Karpas-422 (cell line): ENCODE data around the gene FAM89B. TPM values are rescaled to one million over a fixed set of nuclear protein-coding genes. Genes with fewer than 3 reads are reported as not detected.

ENCODE experiments used
- DNase-seq: peaks from one replicate; pipeline ENCODE4 v3.0.0-alpha.2; 2015
- H2AFZ ChIP-seq: fragments of 200-600 bp; sonication (generic); 2 replicates; pipeline ENCODE4 v1.6.1; 2014; ENCODE audit warnings: antibody characterized with exemption, low read length, mixed read lengths
- H3K27ac ChIP-seq: fragments of 200-600 bp; sonication (generic); 2 replicates; pipeline ENCODE4 v1.5.1; 2014; ENCODE audit warnings: mild to moderate bottlenecking, low read length, moderate library complexity
- H3K27me3 ChIP-seq: fragments of 200-600 bp; sonication (generic); 2 replicates; pipeline ENCODE4 v1.6.1; 2014; ENCODE audit warnings: low read length, mixed read lengths
- H3K36me3 ChIP-seq: fragments of 200-600 bp; sonication (generic); 2 replicates; pipeline ENCODE4 v1.6.1; 2014; ENCODE audit warnings: low read length, mixed read lengths; ENCODE audit not compliant: insufficient read depth
- H3K4me1 ChIP-seq: fragments of 200-600 bp; sonication (generic); 2 replicates; pipeline ENCODE4 v1.6.1; 2014; ENCODE audit warnings: mild to moderate bottlenecking, low read length, mixed read lengths
- H3K4me2 ChIP-seq: fragments of 200-600 bp; sonication (generic); 2 replicates; pipeline ENCODE4 v1.6.1; 2014; ENCODE audit warnings: low read length, low read depth, mild to moderate bottlenecking; ENCODE audit not compliant: poor library complexity, severe bottlenecking
- H3K4me3 ChIP-seq: fragments of 200-600 bp; sonication (generic); 2 replicates; pipeline ENCODE4 v1.5.1; 2014; ENCODE audit warnings: mild to moderate bottlenecking, antibody characterized with exemption, low read length, mixed read lengths
- H3K79me2 ChIP-seq: fragments of 200-600 bp; sonication (generic); 2 replicates; pipeline ENCODE4 v1.6.1; 2014; ENCODE audit warnings: mild to moderate bottlenecking, low read length, mixed read lengths
- H3K9ac ChIP-seq: fragments of 200-600 bp; sonication (generic); 2 replicates; pipeline ENCODE4 v1.6.0; 2014; ENCODE audit warnings: low read length
- H3K9me2 ChIP-seq: fragments of 200-600 bp; sonication (generic), shearing (Covaris generic); replicated peaks from 2 replicates; pipeline ENCODE4 v1.6.0; 2014; ENCODE audit warnings: mild to moderate bottlenecking, low read length, moderate library complexity; ENCODE audit not compliant: insufficient read depth
- H3K9me3 ChIP-seq: fragments of 300-700, 200-600 bp; sonication (generic); 2 replicates; pipeline ENCODE4 v1.6.1; 2014; ENCODE audit warnings: low read length, mixed read lengths
- H4K20me1 ChIP-seq: fragments of 200-600 bp; sonication (generic); 2 replicates; pipeline ENCODE4 v1.6.1; 2014; ENCODE audit warnings: mild to moderate bottlenecking, antibody characterized with exemption, low read length, low read depth; ENCODE audit not compliant: insufficient read depth
- total RNA-seq: library from RNA; depleted of rRNA; stranded (reverse); fragments of >200 nt; shearing (Covaris generic); gene quantifications from 2 replicates; pipeline ENCODE4 v1.2.3, GENCODE V29; 2014; ENCODE audit warnings: low replicate concordance

FAM89B gene
- total RNA-seq, 1 experiment from 2014 or later, result 14.2 TPM

DNA sequence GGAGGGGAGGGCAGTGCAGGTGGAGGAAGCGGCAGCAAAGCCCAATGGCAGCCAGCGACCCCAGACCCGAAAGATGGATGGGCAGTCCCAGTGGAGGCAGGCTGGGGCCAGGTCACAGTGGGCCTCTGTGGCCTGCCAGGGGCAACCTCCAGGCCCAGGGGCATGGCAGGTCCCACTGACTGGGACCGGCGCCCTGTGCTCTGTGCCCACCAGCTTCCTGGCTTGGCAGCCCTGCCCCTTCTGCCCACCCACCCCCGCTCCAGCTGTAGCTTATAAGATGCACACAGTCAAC is 27.6 kb downstream of the FAM89B start:
- no peaks in the 10 kb centered on the region for H3K9me2 ChIP-seq
- no peak overlapping the region for H3K4me3 ChIP-seq
- H3K36me3 ChIP-seq, result no peaks in the 10 kb centered on the region
- no peak for DNase-seq
- no peak overlapping the region for H2AFZ ChIP-seq
- no peaks in the 10 kb centered on the region for H3K79me2 ChIP-seq
- no peaks in the 10 kb centered on the region for H3K9me3 ChIP-seq
- H3K27ac ChIP-seq, result no peak overlapping the region
- no peaks in the 10 kb centered on the region for H3K27me3 ChIP-seq
- peaks cover 12% of the 10 kb centered on the region for H3K4me1 ChIP-seq
- no peak overlapping the region for H3K9ac ChIP-seq
- no peak overlapping the region for H3K4me2 ChIP-seq
- H4K20me1 ChIP-seq, result no peaks in the 10 kb centered on the region

DNA sequence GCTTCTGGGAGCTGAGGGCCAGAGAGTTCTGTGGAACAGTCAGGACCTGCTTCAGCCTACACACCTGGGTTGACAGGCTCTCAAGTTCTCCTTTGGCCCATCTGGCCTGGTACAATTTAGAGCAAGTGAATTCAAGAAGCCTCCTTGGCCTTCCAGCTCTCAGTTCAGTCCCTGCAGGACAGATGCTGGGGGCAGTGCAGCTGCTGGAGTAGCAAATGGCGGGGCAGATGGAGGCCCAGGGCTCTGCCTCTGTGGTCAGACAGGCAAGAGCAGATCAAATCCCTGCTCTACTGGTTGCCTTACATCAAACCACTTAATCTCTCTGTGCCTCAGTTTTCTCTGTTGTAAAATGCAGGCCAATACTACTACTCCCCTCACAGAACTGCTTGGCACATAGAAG is 31.9 kb downstream of the FAM89B start:
- Histone ChIP-seq H4K20me1 (no peaks in the 10 kb centered on the region), H3K4me3 (no peak overlapping the region), H3K79me2 (no peaks in the 10 kb centered on the region), H3K27me3 (no peaks in the 10 kb centered on the region), H3K4me1 (no peaks in the 10 kb centered on the region), H3K9me3 (no peaks in the 10 kb centered on the region), H3K27ac (no peak overlapping the region), H2AFZ (no peak overlapping the region), H3K4me2 (no peak overlapping the region), H3K9me2 (no peaks in the 10 kb centered on the region), H3K9ac (no peak overlapping the region), H3K36me3 (peaks cover 15% of the 10 kb centered on the region)
- no peak for DNase-seq

DNA sequence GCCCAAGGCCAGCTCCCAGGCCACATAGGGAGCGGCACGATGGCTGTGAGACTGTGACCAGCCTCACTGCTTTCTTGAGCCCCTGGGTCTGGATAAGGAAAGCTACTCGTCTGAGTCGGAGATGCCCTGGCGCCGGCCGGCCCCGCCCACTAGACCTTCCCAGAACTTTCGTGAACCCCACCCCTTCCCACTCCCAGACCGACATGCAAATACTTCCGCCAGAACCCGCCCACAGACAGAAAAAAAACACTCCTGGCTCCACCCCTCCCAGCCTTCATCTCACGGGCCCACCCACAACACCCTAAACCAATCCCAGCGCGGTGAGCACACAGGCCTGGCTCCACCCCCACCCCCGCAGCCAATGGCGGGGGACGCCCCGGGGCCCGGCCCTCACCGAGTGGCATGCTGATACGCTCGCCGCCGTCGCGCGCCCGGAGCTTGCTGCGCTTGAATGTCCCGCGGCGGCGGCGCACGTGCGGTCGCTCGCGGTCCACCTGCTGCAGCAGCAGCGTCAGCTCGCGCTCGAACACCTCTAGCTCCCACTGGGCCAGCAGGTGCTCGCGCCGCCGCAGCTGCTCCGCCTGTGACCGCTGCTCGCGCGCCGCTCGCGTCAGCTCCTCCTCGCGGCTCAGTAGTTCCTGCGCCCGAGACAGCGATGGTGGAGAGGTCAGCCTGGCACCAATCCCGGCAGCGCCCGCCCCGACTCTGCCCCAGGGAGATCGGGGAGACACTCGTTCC is 34.7 kb downstream of the FAM89B start:
- Histone ChIP-seq H3K27me3 (no peaks in the 10 kb centered on the region), H3K27ac (no peak overlapping the region), H3K9ac (no peak overlapping the region), H3K4me1 (peaks cover 10% of the 10 kb centered on the region), H3K79me2 (peaks cover 8% of the 10 kb centered on the region), H3K9me3 (no peaks in the 10 kb centered on the region), H3K4me2 (no peak overlapping the region), H3K9me2 (no peaks in the 10 kb centered on the region), H3K4me3 (no peak overlapping the region), H3K36me3 (peaks cover 15% of the 10 kb centered on the region), H2AFZ (no peak overlapping the region), H4K20me1 (no peaks in the 10 kb centered on the region)
- peak; percentile 87 for DNase-seq

DNA sequence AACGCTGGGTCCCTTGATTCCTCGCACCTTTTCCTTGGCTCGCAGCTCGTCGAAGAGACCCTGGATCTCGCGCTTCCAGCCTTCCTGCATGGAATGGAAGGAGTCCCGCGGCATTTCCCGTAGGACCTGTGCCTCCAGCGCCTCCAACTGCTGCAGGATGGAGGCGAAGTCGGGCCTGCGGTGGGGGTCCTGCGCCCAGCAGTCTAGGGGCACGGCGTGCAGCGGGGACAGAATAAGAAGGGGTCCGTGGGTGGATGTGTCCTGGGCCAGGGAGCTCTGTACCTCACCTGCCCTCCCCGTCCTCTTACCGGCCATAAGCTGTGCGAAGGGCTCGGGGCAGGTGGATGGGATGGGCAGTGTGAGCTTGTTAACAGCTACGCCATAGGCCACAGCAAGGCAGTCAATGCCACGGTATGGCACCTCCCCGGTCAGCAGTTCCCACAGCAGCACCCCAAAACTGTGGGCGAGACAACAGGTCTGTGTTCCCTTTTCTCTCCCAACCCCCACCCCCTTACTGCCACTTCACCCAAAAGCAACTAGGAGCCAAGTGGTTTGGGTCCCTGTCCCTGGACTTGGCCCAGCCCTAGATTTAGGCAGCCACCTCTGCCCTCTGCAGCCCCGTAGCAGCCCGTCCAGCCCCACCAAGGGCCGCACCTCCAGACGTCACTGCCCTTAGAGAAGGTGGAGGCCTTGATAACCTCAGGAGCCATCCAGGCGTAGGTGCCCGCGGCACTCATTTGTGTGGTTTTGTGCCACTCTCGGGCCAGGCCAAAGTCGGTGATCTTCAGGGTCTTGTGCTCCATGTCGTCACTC is 35.5 kb downstream of the FAM89B start:
- no peak overlapping the region for H2AFZ ChIP-seq
- H4K20me1 ChIP-seq, result no peaks in the 10 kb centered on the region
- H3K4me1 ChIP-seq, result peaks cover 18% of the 10 kb centered on the region
- H3K36me3 ChIP-seq, result peaks cover 15% of the 10 kb centered on the region
- no peak overlapping the region for H3K4me3 ChIP-seq
- no peaks in the 10 kb centered on the region for H3K9me3 ChIP-seq
- no peak overlapping the region for H3K4me2 ChIP-seq
- H3K9me2 ChIP-seq, result no peaks in the 10 kb centered on the region
- no peak overlapping the region for H3K27ac ChIP-seq
- no peak for DNase-seq
- no peaks in the 10 kb centered on the region for H3K27me3 ChIP-seq
- no peak overlapping the region for H3K9ac ChIP-seq
- H3K79me2 ChIP-seq, result peaks cover 15% of the 10 kb centered on the region

DNA sequence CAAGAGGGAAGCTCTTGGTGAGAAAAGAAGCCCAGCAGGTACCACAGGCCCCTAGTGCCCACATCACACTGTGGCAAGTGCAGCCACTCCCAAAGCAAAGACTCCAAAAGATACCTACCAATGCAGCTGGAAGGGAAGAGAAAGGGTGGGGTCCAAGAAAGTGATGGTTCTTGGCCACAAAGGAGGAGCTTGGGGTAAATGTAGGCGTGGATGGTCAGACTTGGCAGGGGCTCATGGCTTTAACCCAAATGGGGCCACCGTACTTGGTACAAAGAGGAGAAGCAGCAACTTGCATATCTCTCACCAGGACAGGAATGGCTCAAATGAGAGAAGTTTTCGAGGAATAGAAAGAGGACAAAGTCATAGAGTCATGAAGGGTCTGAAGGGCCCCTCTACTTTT is 36.9 kb downstream of the FAM89B start:
- no peak overlapping the region for H3K4me2 ChIP-seq
- peaks cover 29% of the 10 kb centered on the region for H3K79me2 ChIP-seq
- DNase-seq, result no peak
- H2AFZ ChIP-seq, result no peak overlapping the region
- peaks cover 24% of the 10 kb centered on the region for H3K4me1 ChIP-seq
- no peak overlapping the region for H3K27ac ChIP-seq
- H3K27me3 ChIP-seq, result no peaks in the 10 kb centered on the region
- H4K20me1 ChIP-seq, result no peaks in the 10 kb centered on the region
- peaks cover 15% of the 10 kb centered on the region for H3K36me3 ChIP-seq
- no peaks in the 10 kb centered on the region for H3K9me3 ChIP-seq
- H3K9ac ChIP-seq, result no peak overlapping the region
- no peaks in the 10 kb centered on the region for H3K9me2 ChIP-seq
- no peak overlapping the region for H3K4me3 ChIP-seq

DNA sequence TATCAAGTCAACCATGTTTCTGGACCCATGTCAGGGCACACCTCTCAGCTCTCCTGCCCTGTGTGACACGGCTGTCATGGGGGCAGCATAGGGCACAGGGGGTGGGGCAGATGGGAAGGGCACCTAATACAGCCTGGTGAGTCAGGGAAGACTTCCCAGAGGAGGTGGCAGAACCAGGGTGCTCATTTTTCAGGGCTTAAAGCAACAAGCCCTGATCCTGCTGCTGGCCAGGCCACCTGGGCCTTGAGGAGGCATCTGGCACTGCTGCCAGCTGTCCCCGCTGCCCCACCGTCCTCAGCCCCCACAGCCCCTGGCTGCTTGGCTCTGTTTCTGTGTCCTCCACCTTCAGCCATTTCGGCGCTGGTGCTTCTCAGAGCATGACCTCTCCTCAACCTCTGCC is 37.3 kb downstream of the FAM89B start:
- H3K9ac ChIP-seq, result no peak overlapping the region
- H3K27me3 ChIP-seq, result no peaks in the 10 kb centered on the region
- peaks cover 33% of the 10 kb centered on the region for H3K79me2 ChIP-seq
- no peaks in the 10 kb centered on the region for H4K20me1 ChIP-seq
- no peak overlapping the region for H3K4me2 ChIP-seq
- no peak for DNase-seq
- H2AFZ ChIP-seq, result no peak overlapping the region
- no peak overlapping the region for H3K4me3 ChIP-seq
- peaks cover 15% of the 10 kb centered on the region for H3K36me3 ChIP-seq
- H3K4me1 ChIP-seq, result peaks cover 24% of the 10 kb centered on the region
- no peaks in the 10 kb centered on the region for H3K9me2 ChIP-seq
- no peak overlapping the region for H3K27ac ChIP-seq
- H3K9me3 ChIP-seq, result no peaks in the 10 kb centered on the region

DNA sequence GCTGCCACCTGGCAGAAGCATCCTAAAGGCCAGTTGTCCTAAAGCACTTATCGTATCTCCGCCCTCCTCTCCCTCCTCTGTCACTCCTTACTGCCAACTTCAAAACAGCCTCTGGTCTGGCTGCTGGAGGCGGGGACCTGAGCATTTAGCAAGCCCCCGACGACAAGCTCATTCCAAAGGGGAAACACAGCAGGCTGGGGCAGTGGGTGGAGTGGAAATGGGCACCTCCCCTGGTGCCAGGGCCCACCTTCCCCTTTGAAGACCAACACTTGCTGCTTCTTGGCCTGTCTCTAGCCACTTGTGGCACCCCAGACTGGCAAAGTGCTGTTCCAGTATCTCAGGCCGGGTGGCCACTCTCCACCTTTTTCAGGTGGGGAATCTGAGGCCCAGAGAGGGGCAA is 38.1 kb downstream of the FAM89B start:
- no peaks in the 10 kb centered on the region for H4K20me1 ChIP-seq
- no peaks in the 10 kb centered on the region for H3K9me2 ChIP-seq
- H3K4me3 ChIP-seq, result no peak overlapping the region
- H3K27me3 ChIP-seq, result no peaks in the 10 kb centered on the region
- H3K79me2 ChIP-seq, result peaks cover 33% of the 10 kb centered on the region
- peak overlapping the region; percentile 16; the same call in 1 of the 2 replicates for H3K9ac ChIP-seq
- H3K27ac ChIP-seq, result no peak overlapping the region
- no peak for DNase-seq
- H3K4me2 ChIP-seq, result no peak overlapping the region
- peaks cover 13% of the 10 kb centered on the region for H3K36me3 ChIP-seq
- H2AFZ ChIP-seq, result no peak overlapping the region
- H3K4me1 ChIP-seq, result peaks cover 24% of the 10 kb centered on the region
- H3K9me3 ChIP-seq, result no peaks in the 10 kb centered on the region

DNA sequence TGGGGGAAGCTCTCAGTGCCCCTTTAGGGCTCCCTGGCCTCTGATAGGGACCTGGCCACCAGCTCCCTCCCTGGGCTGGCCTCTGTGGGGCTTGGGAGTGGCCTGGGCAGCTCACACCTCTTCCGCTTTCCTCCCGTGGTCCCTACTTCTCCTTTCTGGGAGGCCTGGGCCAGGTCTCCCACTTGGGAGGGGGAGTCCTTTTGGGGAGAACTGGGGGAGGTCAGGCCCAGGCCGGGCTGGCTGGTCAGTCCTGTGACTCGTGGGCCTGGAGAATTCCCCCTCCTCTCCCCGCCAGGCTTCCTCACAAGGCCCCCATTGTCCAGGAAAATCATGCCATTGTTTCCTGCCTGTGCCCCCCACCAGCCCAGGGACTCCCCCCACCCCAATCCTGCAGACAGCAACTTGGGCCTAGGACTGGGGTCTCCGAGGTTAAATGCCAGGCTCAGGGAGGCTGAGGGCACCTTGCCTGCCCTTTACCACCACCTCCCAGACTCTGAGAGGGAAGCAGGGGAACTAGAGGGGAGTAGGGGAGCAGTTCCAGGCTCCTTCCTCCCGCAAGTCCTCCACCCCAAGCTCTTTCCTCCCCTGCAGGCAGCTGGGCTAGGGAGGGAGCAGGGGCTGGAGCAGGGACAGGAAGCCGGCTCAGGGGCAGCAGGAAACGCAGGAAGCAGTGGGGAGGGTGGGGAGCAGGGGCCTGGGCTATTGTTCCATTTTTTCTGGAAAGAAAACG is 38.9 kb downstream of the FAM89B start:
- Histone ChIP-seq H3K4me3 (no peak overlapping the region), H3K27me3 (no peaks in the 10 kb centered on the region), H3K27ac (no peak overlapping the region), H3K79me2 (peaks cover 39% of the 10 kb centered on the region), H3K9me2 (no peaks in the 10 kb centered on the region), H3K4me1 (peaks cover 24% of the 10 kb centered on the region), H3K9ac (peak overlapping the region; percentile 80), H3K36me3 (peaks cover 8% of the 10 kb centered on the region; the same call in 1 of the 2 replicates), H2AFZ (no peak overlapping the region), H4K20me1 (peaks cover under 1% of the 10 kb centered on the region; the same call in 1 of the 2 replicates), H3K4me2 (peak overlapping the region; percentile 86), H3K9me3 (no peaks in the 10 kb centered on the region)
- DNase-seq, result no peak
